Colonic mucosa (tissue), 4 donors: Measurements from ENCODE around the gene TYW1. TPM values are rescaled to one million over a fixed set of nuclear protein-coding genes. Genes with fewer than 3 reads are reported as not detected.
A peak's percentile ranks its signal among the peaks of the same experiment; 100 is the strongest.
"Not testable (repeated sequence)": the region's sequence is repeated elsewhere in the genome, so short reads cannot be mapped to it uniquely, and the experiment has no call there.

Experiments
- DNase-seq: peaks from one replicate; pipeline ENCODE4 v3.0.0-alpha.2; 2020
- H3K27ac ChIP-seq: fragments of 200-600 bp; one replicate; pipeline ENCODE4 v1.8.0; 2021
- H3K27me3 ChIP-seq: fragments of 200-600 bp; one replicate; pipeline ENCODE4 v1.8.0; 2021
- H3K36me3 ChIP-seq: fragments of 200-600 bp; one replicate; pipeline ENCODE4 v1.8.0; 2021
- H3K4me1 ChIP-seq: fragments of 200-600 bp; one replicate; pipeline ENCODE4 v1.8.0; 2021; ENCODE audit warnings: mild to moderate bottlenecking
- H3K4me3 ChIP-seq: fragments of 200-600 bp; one replicate; pipeline ENCODE4 v1.8.0; 2021
- H3K9ac ChIP-seq, 2 donors: one replicate each; pipeline ENCODE4 v1.7.0; 2013; ENCODE audit warnings: control low read depth in 2 of 2, low read depth in 2 of 2, low read length in 2 of 2
- H3K9me3 ChIP-seq: fragments of 200-600 bp; one replicate; pipeline ENCODE4 v1.8.0; 2021
- intact Hi-C: fragments of 100-400 bp; cut with DNase I; formaldehyde crosslinking; loops from one replicate; pipeline ENCODE4 v1.14.1; 2022
- total RNA-seq, 2 donors: library from RNA; stranded (reverse); fragmentation: NEBNext Ultra II Directional in 1 of 2; extraction: Animal tissue kit (Norgen Biotek cat#: 25700) in 1 of 2; gene quantifications; one replicate each; pipeline ENCODE4 v1.2.1, GENCODE V29; 2021
- donor health status: healthy.
- donor health status: DM: no; HTN: no; CAD: no.
- donor health status: DM: no; HTN: no; CAD: no.

The TYW1 gene
- total RNA-seq, 2 donors from 2014 or later: 15.5 to 16.2 TPM

DNA sequence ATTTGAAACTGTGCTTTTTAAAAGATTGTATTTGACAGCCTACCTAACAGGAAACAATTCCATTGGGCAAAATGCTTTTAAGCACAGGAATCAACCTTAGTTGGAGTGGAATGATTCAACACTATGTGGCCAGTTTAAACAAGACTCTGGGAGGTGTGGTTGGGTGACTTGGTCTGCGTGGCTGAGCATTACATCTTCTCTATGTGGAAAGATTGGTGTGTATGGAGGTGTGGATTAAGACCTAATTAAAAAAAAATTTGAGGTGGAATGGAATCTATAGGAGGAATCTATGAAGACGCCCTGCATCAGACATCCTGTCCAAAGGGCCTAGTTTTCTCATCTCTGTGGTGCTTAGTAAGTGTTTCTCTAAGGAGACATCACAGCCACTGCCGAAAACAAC, 140.9 kb downstream of the TYW1 start:
- intact Hi-C loops, H3K27me3 ChIP-seq, H3K36me3 ChIP-seq, H3K27ac ChIP-seq, H3K9ac ChIP-seq, H3K9me3 ChIP-seq, DNase-seq, H3K4me3 ChIP-seq, H3K4me1 ChIP-seq: not testable (repeated sequence)

DNA sequence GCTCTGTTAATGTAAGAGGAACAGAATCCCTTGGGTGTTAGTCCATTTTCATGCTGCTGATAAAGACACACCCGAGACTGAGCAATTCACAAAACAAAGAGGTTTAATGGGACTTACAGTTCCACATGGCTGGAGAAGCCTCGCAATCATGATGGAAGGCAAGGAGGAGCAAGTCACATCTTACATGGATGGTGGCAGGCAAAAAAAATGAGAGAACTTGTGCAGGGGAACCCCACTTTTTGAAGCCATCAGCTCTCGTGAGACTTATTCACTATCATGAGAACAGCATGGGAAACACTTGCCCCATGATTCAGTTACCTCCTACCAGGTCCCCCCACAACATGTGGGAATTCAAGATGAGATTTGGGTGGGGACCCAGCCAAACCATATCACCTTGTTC, 143.2 kb downstream of the TYW1 start:
- H3K4me1 ChIP-seq, H3K27me3 ChIP-seq, H3K4me3 ChIP-seq, DNase-seq, H3K27ac ChIP-seq, intact Hi-C loops, H3K9ac ChIP-seq, H3K9me3 ChIP-seq, H3K36me3 ChIP-seq: not testable (repeated sequence)

DNA sequence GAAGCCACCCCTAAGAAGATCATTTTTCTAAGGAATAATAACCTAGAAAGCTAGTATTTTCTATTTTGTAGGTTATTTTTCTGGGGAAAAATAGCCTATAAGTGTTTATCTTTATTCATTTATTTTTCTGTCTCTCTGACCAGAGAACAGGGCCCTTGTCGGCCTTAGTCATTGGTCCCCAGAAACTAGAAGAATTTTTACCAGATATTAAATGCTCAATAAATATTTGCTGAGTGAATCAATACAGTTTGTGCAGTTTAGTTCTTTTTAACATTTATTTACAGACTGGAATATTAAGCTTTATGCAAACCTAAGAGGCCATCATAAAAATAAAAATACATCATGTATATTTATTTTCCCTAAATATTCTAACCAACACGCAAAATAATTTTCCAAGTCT, 144.4 kb downstream of the TYW1 start:
- intact Hi-C loops, DNase-seq, H3K27ac ChIP-seq, H3K9ac ChIP-seq, H3K27me3 ChIP-seq, H3K4me3 ChIP-seq, H3K4me1 ChIP-seq, H3K36me3 ChIP-seq, H3K9me3 ChIP-seq: not testable (repeated sequence)

DNA sequence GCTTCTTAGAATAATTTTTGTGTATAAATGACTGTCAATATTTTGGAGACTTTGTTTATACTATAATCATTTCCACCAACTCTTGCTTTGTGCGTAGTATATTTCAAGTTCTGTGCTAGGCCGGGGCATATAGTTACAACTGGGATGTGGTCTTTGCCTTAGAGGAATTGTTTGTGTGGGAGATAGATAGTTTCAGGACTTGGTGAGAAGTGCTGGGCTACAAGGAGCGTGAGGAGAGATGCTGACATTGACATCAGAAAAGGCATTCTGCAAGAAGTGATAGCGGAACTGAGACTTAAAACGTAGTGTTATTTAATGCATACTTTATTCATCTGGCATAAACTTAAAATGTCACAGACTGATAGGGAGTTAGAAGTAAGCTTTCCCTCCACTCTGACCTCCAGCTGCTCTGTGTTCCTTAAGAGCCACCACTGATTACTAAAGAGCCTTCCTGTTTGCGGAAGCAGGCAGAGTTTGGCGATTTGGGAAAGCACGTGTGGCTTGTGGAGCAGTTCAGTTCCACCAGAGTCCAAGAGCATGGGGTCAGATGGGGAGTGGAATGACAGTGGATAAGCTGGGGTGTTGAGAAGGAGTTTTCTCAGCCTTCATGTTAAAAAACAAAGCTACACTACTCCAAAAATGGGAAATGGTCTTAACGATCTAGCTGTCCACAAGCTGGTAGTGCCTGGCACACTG, 146.6 kb downstream of the TYW1 start:
- H3K9ac ChIP-seq, H3K27me3 ChIP-seq, H3K4me3 ChIP-seq, H3K9me3 ChIP-seq, H3K4me1 ChIP-seq, intact Hi-C loops, DNase-seq, H3K36me3 ChIP-seq, H3K27ac ChIP-seq: not testable (repeated sequence)

DNA sequence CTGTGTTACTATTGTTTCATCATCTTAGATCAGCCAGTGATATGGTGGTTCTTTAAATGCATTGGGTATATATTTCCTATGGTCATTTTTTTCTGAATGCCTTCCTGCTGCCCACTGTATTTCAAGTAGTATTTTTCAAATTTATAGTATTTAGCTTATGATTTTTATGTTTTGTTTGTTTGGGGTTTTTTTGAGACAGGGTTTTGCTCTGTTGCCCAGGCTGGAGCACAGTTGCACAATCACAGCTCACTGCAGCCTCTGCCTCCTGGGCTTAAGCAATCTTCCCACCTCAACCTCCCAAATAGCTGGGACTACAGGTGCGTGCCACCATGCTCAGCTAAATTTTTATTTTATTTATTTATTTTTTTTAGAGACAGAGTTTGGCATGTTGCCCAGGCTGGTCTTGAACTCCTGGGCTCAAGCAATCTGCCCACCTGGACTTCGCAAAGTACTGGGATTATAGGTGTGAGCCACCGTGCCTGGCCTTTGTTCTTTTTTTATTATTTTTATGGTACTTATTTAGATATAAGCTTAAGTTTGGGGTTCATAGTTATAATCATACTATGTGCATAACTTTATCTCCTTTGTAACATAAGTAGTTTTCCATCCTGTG, 149.1 kb downstream of the TYW1 start:
- H3K36me3 ChIP-seq, intact Hi-C loops, H3K27ac ChIP-seq, H3K4me3 ChIP-seq, H3K27me3 ChIP-seq, DNase-seq, H3K9me3 ChIP-seq, H3K9ac ChIP-seq, H3K4me1 ChIP-seq: not testable (repeated sequence)

DNA sequence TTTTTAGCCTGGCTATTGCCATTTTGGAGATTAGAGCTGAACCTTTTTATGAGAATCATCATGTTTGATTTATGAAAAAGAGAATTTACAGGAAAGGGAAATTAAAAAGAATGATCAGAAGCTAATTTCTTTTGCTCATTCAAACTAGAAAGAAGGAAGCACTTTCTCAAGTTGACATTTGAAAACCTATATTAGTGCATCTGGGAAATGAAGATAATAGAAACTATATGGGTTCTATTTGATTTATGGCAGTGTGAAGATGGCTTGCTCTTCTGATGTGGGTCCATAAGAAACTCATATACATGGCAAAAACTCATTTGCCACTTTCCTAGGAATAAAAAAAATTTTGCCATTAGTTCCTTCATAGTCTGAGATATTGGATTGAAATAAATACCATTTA, 152.5 kb downstream of the TYW1 start:
- H3K27ac ChIP-seq, DNase-seq, H3K4me1 ChIP-seq, H3K9ac ChIP-seq, intact Hi-C loops, H3K9me3 ChIP-seq, H3K36me3 ChIP-seq, H3K4me3 ChIP-seq, H3K27me3 ChIP-seq: not testable (repeated sequence)

DNA sequence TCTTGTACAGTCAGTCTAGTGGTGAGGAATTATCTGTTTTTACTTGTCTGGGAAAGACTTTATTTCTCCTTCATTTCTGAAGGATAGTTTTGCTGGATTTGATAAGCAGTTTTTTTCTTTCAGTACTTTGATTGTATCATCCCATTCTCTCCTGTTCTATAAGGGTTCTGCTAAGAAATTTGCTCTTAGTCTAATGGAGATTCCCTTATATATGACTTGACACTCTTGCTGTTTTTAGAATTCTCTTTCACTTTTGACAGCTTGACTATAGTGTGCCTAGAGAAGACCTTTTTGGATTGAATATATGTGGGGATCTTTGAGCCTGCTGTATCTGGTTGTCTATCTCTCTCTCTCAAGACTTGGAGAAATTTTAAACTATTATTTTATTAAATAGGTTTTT, 157.7 kb downstream of the TYW1 start:
- H3K36me3 ChIP-seq, H3K4me1 ChIP-seq, DNase-seq, H3K9me3 ChIP-seq, H3K9ac ChIP-seq, H3K27ac ChIP-seq, intact Hi-C loops, H3K27me3 ChIP-seq, H3K4me3 ChIP-seq: not testable (repeated sequence)

DNA sequence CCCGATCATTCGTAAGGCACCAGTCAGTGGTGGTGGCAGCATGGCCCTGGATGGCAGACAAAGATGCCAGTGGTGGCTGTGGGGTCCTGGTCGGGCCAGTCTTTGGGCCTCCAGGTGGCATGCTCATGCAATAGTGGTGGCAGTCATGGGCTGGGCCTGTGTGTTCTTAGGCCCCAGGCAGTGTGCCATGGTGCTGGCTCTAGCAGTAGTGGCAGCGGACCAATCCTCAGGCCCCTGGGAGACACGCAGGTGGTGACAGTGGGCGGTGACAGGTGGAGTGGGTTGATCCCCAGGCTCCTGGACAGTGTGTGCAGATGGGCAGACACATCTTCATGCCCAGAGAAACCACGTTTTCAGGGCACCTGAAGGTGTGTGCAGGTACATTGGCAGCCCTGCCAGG, 159.4 kb downstream of the TYW1 start:
- not testable (repeated sequence) for H3K27me3 ChIP-seq

DNA sequence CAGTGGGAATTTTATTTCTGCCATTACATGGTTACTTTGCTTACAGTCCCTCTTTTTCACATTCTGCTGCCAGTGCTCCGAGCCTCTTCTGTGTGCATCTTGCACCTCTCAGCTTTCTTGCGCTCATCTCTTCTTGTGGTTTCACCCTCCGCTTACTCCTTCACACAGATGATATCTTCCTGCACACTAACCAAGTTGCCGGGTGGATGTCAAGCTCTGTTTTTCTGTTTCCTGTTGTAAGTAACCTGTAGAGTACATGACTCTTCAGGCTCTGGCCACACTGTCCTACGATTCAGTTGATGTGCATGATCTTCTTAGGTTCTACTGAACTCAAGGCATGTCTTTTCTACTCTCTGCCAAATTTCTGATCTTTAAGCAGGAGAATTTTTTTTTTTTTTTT, 166.7 kb downstream of the TYW1 start:
- H3K36me3 ChIP-seq, H3K27ac ChIP-seq, intact Hi-C loops, H3K27me3 ChIP-seq, H3K9ac ChIP-seq, H3K9me3 ChIP-seq, H3K4me1 ChIP-seq, DNase-seq, H3K4me3 ChIP-seq: not testable (repeated sequence)

More for the DNA sequence above, 159.4 kb downstream of the TYW1 start:
- H3K4me3 ChIP-seq, H3K9ac ChIP-seq, H3K4me1 ChIP-seq, intact Hi-C loops, DNase-seq, H3K9me3 ChIP-seq, H3K27ac ChIP-seq, H3K36me3 ChIP-seq: not testable (repeated sequence)

DNA sequence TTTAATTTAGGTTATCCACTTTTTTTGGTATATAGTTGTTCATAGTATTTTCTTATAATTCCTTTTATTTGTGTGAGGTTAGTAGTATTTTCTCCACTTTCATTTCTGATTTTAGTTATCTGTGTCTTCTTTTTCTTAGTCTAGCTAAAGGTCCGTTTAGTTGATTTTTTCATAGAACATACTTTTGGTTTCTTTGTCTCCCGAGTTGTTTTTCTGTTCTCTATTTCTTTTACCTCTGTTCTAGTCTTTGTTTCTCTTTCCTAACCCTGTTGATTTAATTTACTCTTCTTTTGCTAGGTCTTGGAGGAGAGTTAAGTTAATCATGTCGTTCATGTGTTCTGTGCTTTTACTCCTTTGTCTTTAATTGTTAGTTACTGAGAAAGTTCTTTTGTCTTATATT, 174.5 kb downstream of the TYW1 start:
- H3K36me3 ChIP-seq, DNase-seq, H3K27me3 ChIP-seq, H3K9me3 ChIP-seq, H3K4me1 ChIP-seq, H3K27ac ChIP-seq, intact Hi-C loops, H3K9ac ChIP-seq, H3K4me3 ChIP-seq: not testable (repeated sequence)

DNA sequence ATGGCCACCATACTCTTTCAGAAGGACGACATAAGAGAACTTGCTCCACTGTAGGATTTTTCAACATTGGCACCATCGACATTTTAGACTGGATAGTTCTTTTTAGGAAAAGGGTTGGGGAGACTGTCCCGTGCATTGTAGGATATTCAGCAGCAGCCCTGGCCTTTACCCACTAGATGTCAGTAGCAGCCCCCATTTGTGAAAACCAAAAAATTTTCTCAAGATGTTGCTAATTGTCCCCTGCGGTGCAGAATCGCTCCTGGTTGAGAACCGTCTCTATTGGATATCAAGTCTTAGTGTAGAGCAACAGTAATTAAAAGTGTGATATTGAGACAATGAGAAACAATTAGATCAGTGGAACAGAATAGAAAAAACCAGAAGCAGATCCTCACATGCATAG, 180.1 kb downstream of the TYW1 start:
- H3K27ac ChIP-seq, H3K9me3 ChIP-seq, intact Hi-C loops: not testable (repeated sequence)

DNA sequence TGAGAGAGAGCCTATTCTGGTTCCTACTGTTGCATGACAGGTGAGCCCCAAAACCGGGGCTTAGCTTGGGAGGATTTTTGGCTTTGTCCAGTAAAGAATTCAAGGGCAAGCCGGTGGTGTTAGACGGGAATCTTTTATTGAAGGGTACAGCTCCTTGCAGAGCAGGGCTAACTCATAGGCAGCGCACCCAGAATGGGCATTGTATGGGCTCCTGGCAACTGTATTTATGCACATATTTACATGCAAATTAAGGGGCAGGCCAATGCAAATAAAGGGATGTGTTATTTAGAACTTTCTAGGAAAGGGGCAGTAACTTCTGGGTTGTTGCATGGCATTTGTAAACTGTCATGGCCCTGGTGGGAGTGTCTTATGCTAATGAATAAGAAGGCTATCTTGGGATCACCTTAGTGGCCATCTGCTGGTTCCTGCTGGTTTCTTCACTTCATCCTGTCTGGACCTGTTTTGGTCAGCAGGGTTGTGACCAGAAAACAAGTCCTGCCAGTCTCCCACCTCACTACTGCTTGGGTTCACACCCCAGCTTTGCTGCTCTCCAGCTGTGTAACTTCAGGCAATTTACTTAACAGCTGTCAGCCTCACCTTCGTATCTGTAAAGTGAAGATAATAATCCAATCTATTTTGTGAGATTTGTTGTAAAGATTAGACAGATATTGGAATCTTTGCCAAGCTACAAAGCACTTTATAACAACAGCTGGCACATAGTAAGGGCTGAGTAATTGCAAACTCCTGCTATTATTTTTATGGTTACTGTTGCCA, 182.5 kb downstream of the TYW1 start:
- H3K9ac ChIP-seq, H3K4me3 ChIP-seq, H3K4me1 ChIP-seq, H3K36me3 ChIP-seq, intact Hi-C loops, H3K27me3 ChIP-seq, H3K9me3 ChIP-seq, H3K27ac ChIP-seq: not testable (repeated sequence)
- peak; percentile 39 for DNase-seq

More for the DNA sequence above, 180.1 kb downstream of the TYW1 start:
- not testable (repeated sequence) for H3K27me3 ChIP-seq, H3K36me3 ChIP-seq, DNase-seq, H3K4me3 ChIP-seq, H3K9ac ChIP-seq, H3K4me1 ChIP-seq

DNA sequence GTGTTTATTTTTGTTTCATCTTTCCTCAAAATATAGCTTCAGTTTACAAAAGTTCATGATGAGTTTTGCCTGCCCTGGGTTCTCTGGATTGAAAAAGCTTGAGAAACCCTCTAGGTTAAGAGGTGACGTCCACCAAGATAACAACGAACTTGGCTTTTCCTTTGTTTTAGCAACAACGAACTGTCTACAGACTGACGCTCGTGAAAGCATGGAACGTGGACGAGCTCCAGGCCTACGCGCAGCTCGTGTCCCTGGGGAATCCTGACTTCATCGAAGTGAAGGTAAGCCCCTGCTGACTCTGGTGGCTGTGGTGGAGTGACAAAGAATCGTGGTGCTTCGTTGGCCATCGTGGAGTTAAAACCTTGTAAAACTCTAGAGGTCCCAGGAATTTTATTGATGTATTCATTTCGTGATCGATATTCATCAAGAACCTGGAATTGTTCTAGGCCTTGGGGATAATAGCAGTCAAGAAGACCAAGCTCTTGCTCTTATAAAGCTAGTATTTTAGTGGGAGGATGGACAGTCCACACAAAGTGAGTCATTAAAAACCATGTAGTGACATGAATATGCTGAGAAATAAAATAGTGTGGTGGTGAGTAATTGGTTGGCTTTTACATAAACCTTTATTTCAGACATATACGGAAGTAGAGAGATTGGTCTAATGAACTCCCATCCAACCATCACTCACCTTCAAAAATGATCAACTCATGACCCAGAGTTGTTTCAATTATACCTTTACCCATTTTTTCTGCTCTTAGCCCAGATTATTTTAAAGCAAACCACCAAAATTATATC, 186.5 kb downstream of the TYW1 start:
- H3K4me1 ChIP-seq, H3K27ac ChIP-seq, H3K36me3 ChIP-seq, intact Hi-C loops, H3K27me3 ChIP-seq, H3K9me3 ChIP-seq, DNase-seq, H3K9ac ChIP-seq, H3K4me3 ChIP-seq: not testable (repeated sequence)
